Measurements from ENCODE around the gene PCSK5. TPM values are rescaled to one million over a fixed set of nuclear protein-coding genes. Genes with fewer than 3 reads are reported as not detected.

Gene PCSK5
- total and polyA plus RNA-seq, 12 donors = 2.2 to 31.8 (median 8.4) TPM

DNA sequence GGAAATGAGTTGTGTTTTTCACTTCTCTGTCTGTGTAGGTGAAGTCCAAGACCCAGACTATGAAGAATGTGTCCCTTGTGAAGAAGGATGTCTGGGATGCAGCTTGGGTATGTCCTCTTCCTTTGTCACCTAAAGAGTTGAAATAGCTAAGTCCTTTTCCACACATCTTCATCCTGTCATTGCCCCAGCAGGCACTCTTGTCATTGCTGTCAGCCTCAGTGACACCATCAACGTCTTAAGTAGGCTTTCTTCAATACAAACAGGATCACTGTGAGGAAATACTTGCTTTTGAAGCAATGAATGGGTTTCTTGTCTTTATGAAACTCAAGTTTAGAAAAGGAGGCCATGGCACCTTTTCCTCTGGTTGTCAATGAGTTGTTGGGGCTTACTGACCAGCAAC, 350.1 kb downstream of the PCSK5 start:
- TF ChIP-seq, protein P1, sequence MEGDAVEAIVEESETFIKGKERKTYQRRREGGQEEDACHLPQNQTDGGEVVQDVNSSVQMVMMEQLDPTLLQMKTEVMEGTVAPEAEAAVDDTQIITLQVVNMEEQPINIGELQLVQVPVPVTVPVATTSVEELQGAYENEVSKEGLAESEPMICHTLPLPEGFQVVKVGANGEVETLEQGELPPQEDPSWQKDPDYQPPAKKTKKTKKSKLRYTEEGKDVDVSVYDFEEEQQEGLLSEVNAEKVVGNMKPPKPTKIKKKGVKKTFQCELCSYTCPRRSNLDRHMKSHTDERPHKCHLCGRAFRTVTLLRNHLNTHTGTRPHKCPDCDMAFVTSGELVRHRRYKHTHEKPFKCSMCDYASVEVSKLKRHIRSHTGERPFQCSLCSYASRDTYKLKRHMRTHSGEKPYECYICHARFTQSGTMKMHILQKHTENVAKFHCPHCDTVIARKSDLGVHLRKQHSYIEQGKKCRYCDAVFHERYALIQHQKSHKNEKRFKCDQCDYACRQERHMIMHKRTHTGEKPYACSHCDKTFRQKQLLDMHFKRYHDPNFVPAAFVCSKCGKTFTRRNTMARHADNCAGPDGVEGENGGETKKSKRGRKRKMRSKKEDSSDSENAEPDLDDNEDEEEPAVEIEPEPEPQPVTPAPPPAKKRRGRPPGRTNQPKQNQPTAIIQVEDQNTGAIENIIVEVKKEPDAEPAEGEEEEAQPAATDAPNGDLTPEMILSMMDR (IDR thresholded peaks at IDR 0.05) = no peak
- no peak for TF ChIP-seq POLR2A (IDR thresholded peaks at IDR 0.05)
- Histone ChIP-seq H3K36me3 (replicated peaks in 1 of 2) (no peaks in the 10 kb centered on the region), H3K9me3 (replicated peaks in 1 of 3) (no peaks in the 10 kb centered on the region), H3K27ac (no peak overlapping the region), H3K4me3 (no peak overlapping the region), H3K27me3 (no peaks in the 10 kb centered on the region), H3K4me1 (replicated peaks in 1 of 2) (no peaks in the 10 kb centered on the region)
- intact Hi-C loops (cut with DNase I) = no loop called here
- WGBS, 4 donors = 69 to 81% (median 78%) methylated on average over 1 of the region's 1 CpG
- DNase-seq = no peak

DNA sequence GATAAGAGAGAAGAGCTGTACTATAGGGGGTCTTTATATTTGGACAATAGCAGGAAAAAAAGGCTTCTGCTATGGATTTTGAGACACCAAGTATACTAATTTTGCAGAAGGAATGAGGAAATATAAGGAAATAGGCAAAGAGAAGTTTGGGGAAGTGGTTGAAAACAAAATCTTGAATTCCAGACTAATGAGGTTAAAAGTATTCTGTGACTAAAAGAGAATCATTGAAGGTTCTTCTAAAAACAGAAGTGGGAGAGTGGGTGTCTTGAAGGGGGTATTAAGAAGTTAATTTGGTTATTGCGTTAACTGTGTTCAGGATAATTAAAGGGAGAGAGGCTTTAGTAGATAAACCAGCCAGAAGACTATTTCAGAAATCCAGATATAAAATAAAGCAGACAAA, 355.0 kb downstream of the PCSK5 start:
- 73 to 87% (median 75%) methylated on average over 1 of the region's 1 CpG for WGBS, 4 donors
- no peak overlapping the region for H3K27ac ChIP-seq
- DNase-seq = no peak
- no peaks in the 10 kb centered on the region for H3K27me3 ChIP-seq
- H3K4me1 ChIP-seq (replicated peaks in 1 of 2) = no peaks in the 10 kb centered on the region
- intact Hi-C loops (cut with DNase I) = no loop called here
- no peaks in the 10 kb centered on the region for H3K9me3 ChIP-seq (replicated peaks in 1 of 3)
- no peak overlapping the region for H3K4me3 ChIP-seq
- TF ChIP-seq, protein P1 (IDR thresholded peaks at IDR 0.05) = no peak
- no peak for TF ChIP-seq POLR2A (IDR thresholded peaks at IDR 0.05)
- H3K36me3 ChIP-seq (replicated peaks in 1 of 2) = no peaks in the 10 kb centered on the region

DNA sequence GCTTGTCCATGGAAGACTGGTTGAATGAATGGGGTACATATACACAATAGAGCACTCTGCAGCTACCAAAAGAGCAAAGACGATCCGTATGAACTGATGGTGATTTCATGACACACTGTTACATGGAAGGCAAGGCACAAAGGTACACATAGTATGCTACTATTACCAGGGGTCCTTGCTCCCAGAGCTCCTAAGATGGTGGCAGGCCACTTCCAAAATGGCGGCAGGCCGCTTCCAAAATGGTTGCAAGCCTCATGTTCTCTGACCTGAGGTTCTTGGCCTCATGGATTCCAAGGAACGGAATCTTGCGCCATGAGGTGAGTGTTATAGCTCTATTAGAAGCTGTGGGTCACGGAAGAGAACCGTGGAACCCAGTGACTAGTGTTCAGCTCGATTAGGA, 356.2 kb downstream of the PCSK5 start:
- no peaks in the 10 kb centered on the region for H3K27me3 ChIP-seq
- intact Hi-C loops (cut with DNase I) = no loop called here

DNA sequence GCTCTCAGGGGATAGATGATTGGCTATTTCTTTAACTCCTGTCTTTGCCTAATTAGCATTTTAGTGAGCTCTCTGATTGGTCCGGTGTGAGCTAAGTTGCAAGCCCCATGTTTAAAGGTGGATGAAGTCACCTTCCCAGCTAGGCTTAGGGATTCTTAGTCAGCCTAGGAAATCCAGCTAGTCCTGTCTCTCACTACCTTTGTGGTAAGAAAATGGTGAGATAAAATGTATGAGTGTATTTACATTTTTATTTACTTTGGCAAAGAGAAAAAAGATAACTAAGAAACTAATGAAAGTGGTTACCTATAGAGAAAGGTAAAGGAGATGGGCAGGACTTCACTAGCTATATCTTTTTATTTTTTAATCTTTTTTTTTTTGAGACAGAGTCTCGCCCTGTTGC, 357.0 kb downstream of the PCSK5 start:
- intact Hi-C loops (cut with DNase I) = no loop called here
- DNase-seq = no peak
- Histone ChIP-seq H3K9me3 (replicated peaks in 1 of 3) (no peaks in the 10 kb centered on the region), H3K27me3 (no peaks in the 10 kb centered on the region), H3K36me3 (replicated peaks in 1 of 2) (no peaks in the 10 kb centered on the region), H3K4me3 (no peak overlapping the region), H3K27ac (no peak overlapping the region), H3K4me1 (replicated peaks in 1 of 2) (no peaks in the 10 kb centered on the region)
- TF ChIP-seq, protein P1 (IDR thresholded peaks at IDR 0.05) = no peak
- no peak for TF ChIP-seq POLR2A (IDR thresholded peaks at IDR 0.05)
- WGBS, 4 donors = 88 to 96% (median 93%) methylated on average over 2 of the region's 2 CpGs

More for the DNA sequence above, 356.2 kb downstream of the PCSK5 start:
- Histone ChIP-seq H3K4me3 (no peak overlapping the region), H3K36me3 (replicated peaks in 1 of 2) (no peaks in the 10 kb centered on the region), H3K27ac (no peak overlapping the region), H3K9me3 (replicated peaks in 1 of 3) (no peaks in the 10 kb centered on the region), H3K4me1 (replicated peaks in 1 of 2) (no peaks in the 10 kb centered on the region)
- no peak for TF ChIP-seq POLR2A (IDR thresholded peaks at IDR 0.05)
- TF ChIP-seq, protein P1 (IDR thresholded peaks at IDR 0.05) = no peak
- DNase-seq = no peak
- 93 to 98% (median 96%) methylated on average over 9 of the region's 9 CpGs for WGBS, 4 donors

Measured in adrenal gland (tissue), 12 donors.